H1 (cell line): ENCODE results near the gene MRPL33. TPM values are rescaled to one million over a fixed set of nuclear protein-coding genes. Genes with fewer than 3 reads are reported as not detected.

Experiments
- CTCF ChIA-PET: fragments of 300-600 bp; sonication (Branson Sonifier 250); formaldehyde crosslinking; loops from one replicate; lab custom pipeline; 2021; ENCODE audit not compliant: partially characterized antibody; lab: Charles Lee
- POLR2A ChIA-PET: fragments of 300-600 bp; sonication (Branson Sonifier 250); formaldehyde crosslinking; loops from one replicate; lab custom pipeline; 2021; ENCODE audit warnings: inconsistent platforms; ENCODE audit not compliant: partially characterized antibody; lab: Charles Lee
- DNase-seq, 2 experiments: peaks; one replicate each; pipeline versions ENCODE4 v3.0.0 to v3.0.0-alpha.2; 2010 to 2022; ENCODE audit warnings: low spot score in 2 of 2, low read depth in 1 of 2, mixed read lengths in 1 of 2
- FAIRE-seq: peaks from 2 replicates; lab custom pipeline; 2011; peaks lifted over from hg19 to GRCh38; lab: Jason Lieb, UNC
- H2AFZ ChIP-seq: 2 replicates; pipeline ENCODE4 v1.8.1; 2012; ENCODE audit warnings: low read length, inconsistent platforms
- H2AK5ac ChIP-seq: 2 replicates; pipeline ENCODE4 v1.6.1; 2013; ENCODE audit warnings: low read depth, low read length
- H2BK120ac ChIP-seq: replicated peaks from 2 replicates; pipeline ENCODE3; 2013; ENCODE audit warnings: low read depth, low read length, inconsistent platforms
- H2BK12ac ChIP-seq: 2 replicates; pipeline ENCODE4 v1.6.1; 2013; ENCODE audit warnings: low read depth, low read length
- H2BK15ac ChIP-seq: 2 replicates; pipeline ENCODE4 v1.6.1; 2013; ENCODE audit warnings: low read length
- H2BK20ac ChIP-seq: 2 replicates; pipeline ENCODE4 v1.6.1; 2013; ENCODE audit warnings: low read length
- H2BK5ac ChIP-seq: 2 replicates; pipeline ENCODE4 v1.6.1; 2013; ENCODE audit warnings: low read depth, low read length
- H3K14ac ChIP-seq: 2 replicates; pipeline ENCODE4 v1.6.1; 2013; ENCODE audit warnings: inconsistent platforms; ENCODE audit not compliant: insufficient read length
- H3K18ac ChIP-seq: 2 replicates; pipeline ENCODE4 v1.6.1; 2013; ENCODE audit warnings: low read length; ENCODE audit errors: extremely low read depth
- H3K23ac ChIP-seq: 2 replicates; pipeline ENCODE4 v1.6.1; 2013; ENCODE audit warnings: inconsistent platforms; ENCODE audit not compliant: insufficient read length
- H3K23me2 ChIP-seq: 2 replicates; pipeline ENCODE4 v1.6.1; 2013; ENCODE audit warnings: low read depth, low read length
- H3K27ac ChIP-seq: 2 replicates; pipeline ENCODE4 v1.6.1; 2011; ENCODE audit warnings: low read depth, low read length, inconsistent platforms
- H3K27me3 ChIP-seq, 4 experiments: replicated peaks in 1 of 4; 1 replicate in 1 of 4; 2 replicates in 3 of 4; pipeline versions ENCODE4 v1.6.1 to v1.8.1; 2011 to 2013; ENCODE audit warnings: low read length in 3 of 4, mild to moderate bottlenecking in 3 of 4, inconsistent platforms in 2 of 4, mixed read lengths in 2 of 4, moderate library complexity in 1 of 4; ENCODE audit not compliant: control insufficient read depth in 3 of 4, insufficient read depth in 3 of 4; ENCODE audit errors: extremely low read depth in 1 of 4
- H3K36me3 ChIP-seq, 4 experiments: 2 replicates each; pipeline versions ENCODE4 v1.6.1 to v1.8.1; 2011 to 2013; ENCODE audit warnings: mild to moderate bottlenecking in 4 of 4, low read length in 3 of 4, moderate library complexity in 2 of 4, control low read depth in 1 of 4, inconsistent platforms in 1 of 4; ENCODE audit not compliant: insufficient read depth in 4 of 4, control insufficient read depth in 2 of 4
- H3K4ac ChIP-seq: replicated peaks from 2 replicates; pipeline ENCODE3; 2013; ENCODE audit warnings: low read length, low read depth, mixed read lengths, inconsistent platforms; ENCODE audit not compliant: insufficient read length
- H3K4me1 ChIP-seq, 4 experiments: replicated peaks in 1 of 4; 1 replicate in 1 of 4; 2 replicates in 3 of 4; pipeline versions ENCODE4 v1.6.1 to v1.8.1; 2011 to 2013; ENCODE audit warnings: low read length in 3 of 4, inconsistent platforms in 2 of 4, mixed read lengths in 1 of 4; ENCODE audit not compliant: insufficient read depth in 4 of 4, control insufficient read depth in 3 of 4
- H3K4me2 ChIP-seq, 2 experiments: 2 replicates each; pipeline versions ENCODE4 v1.6.1 to v1.8.1; 2011 to 2013; ENCODE audit warnings: low read depth in 2 of 2, low read length in 2 of 2, control low read depth in 1 of 2, inconsistent platforms in 1 of 2, mild to moderate bottlenecking in 1 of 2; ENCODE audit not compliant: insufficient read depth in 1 of 2
- H3K4me3 ChIP-seq, 4 experiments: fragments of 200-600, 300-600 bp in 1 of 4; sonication (generic), shearing (Covaris generic), sonication (Bioruptor Twin) in 1 of 4; 2 replicates each; pipeline versions ENCODE4 v1.5.1 to v1.8.1; 2011 to 2016; ENCODE audit warnings: low read length in 4 of 4, low read depth in 3 of 4, control low read depth in 2 of 4, inconsistent platforms in 2 of 4, mild to moderate bottlenecking in 2 of 4, mixed read lengths in 1 of 4, moderate library complexity in 1 of 4; ENCODE audit not compliant: insufficient read depth in 2 of 4; ENCODE audit errors: extremely low read depth in 1 of 4
- H3K56ac ChIP-seq: replicated peaks from 2 replicates; pipeline ENCODE3; 2013; ENCODE audit warnings: low read depth, mild to moderate bottlenecking, mixed read lengths, low read length, inconsistent platforms; ENCODE audit not compliant: insufficient read length
- H3K79me1 ChIP-seq: 2 replicates; pipeline ENCODE4 v1.6.1; 2013; ENCODE audit warnings: low read depth, low read length, control low read depth
- H3K79me2 ChIP-seq, 2 experiments: 2 replicates each; pipeline versions ENCODE4 v1.6.1 to v1.8.1; 2012 to 2013; ENCODE audit warnings: low read length in 2 of 2, mild to moderate bottlenecking in 2 of 2, inconsistent platforms in 1 of 2; ENCODE audit not compliant: insufficient read depth in 2 of 2, control insufficient read depth in 1 of 2
- H3K9ac ChIP-seq, 4 experiments: replicated peaks in 1 of 4; 1 replicate in 1 of 4; 2 replicates in 3 of 4; pipeline versions ENCODE4 v1.6.1 to v1.8.1; 2011 to 2013; ENCODE audit warnings: low read depth in 3 of 4, low read length in 3 of 4, control low read depth in 2 of 4, mild to moderate bottlenecking in 2 of 4, moderate library complexity in 2 of 4, inconsistent platforms in 1 of 4; ENCODE audit errors: extremely low read depth in 1 of 4
- H3K9me3 ChIP-seq, 2 experiments: 2 replicates each; pipeline versions ENCODE4 v1.6.1 to v1.8.1; 2012 to 2013; ENCODE audit warnings: mild to moderate bottlenecking in 2 of 2, moderate library complexity in 2 of 2, control low read depth in 1 of 2, inconsistent platforms in 1 of 2, low read depth in 1 of 2, low read length in 1 of 2, mixed read lengths in 1 of 2; ENCODE audit not compliant: insufficient read depth in 2 of 2
- H4K20me1 ChIP-seq, 2 experiments: replicated peaks in 1 of 2; 2 replicates each; pipeline versions ENCODE3 to v1.8.1; 2011 to 2013; ENCODE audit warnings: inconsistent platforms in 2 of 2, low read length in 2 of 2, mild to moderate bottlenecking in 1 of 2; ENCODE audit not compliant: insufficient read depth in 2 of 2, control insufficient read depth in 1 of 2
- H4K5ac ChIP-seq: 2 replicates; pipeline ENCODE4 v1.6.1; 2013; ENCODE audit warnings: low read length, low read depth, mixed read lengths, inconsistent platforms; ENCODE audit not compliant: insufficient read length
- H4K8ac ChIP-seq: 2 replicates; pipeline ENCODE4 v1.8.0; 2013; ENCODE audit warnings: mild to moderate bottlenecking, moderate library complexity, low read length, inconsistent platforms; ENCODE audit not compliant: insufficient read depth; ENCODE audit errors: extremely low read depth
- H4K91ac ChIP-seq: replicated peaks from 2 replicates; pipeline ENCODE3; 2013; ENCODE audit warnings: low read length, mixed read lengths, inconsistent platforms; ENCODE audit not compliant: insufficient read length
- ASH2L ChIP-seq: fragments of 200-600, 300-600 bp; sonication (generic); IDR thresholded peaks from one replicate; pipeline ENCODE4 v1.7.1; 2017; ENCODE audit warnings: low read length
- BACH1 ChIP-seq: IDR thresholded peaks from 2 replicates; pipeline ENCODE4 v1.6.1; 2012; ENCODE audit warnings: low read length, improper control_type of control experiment
- CREB1 ChIP-seq: IDR thresholded peaks from 2 replicates; pipeline ENCODE4 v1.6.1; 2012; ENCODE audit warnings: inconsistent platforms
- HDAC2 ChIP-seq, 2 experiments: fragments of 300-600 bp in 1 of 2; sonication (generic) in 1 of 2; IDR thresholded peaks; 2 replicates each; pipeline ENCODE4 v1.6.1; 2011 to 2012; ENCODE audit warnings: low read depth in 2 of 2, low read length in 2 of 2, mild to moderate bottlenecking in 2 of 2, moderate library complexity in 2 of 2, borderline replicate concordance in 1 of 2, inconsistent platforms in 1 of 2
- NANOG ChIP-seq: IDR thresholded peaks from 2 replicates; pipeline ENCODE4 v1.6.1; 2011; ENCODE audit warnings: low read length, low read depth, mild to moderate bottlenecking, inconsistent platforms; ENCODE audit not compliant: insufficient read depth, poor library complexity, severe bottlenecking
- RAD21 ChIP-seq, 2 experiments: IDR thresholded peaks in 1 of 2; conservative IDR thresholded peaks in 1 of 2; 2 replicates each; pipeline ENCODE4 v1.6.1; 2011; ENCODE audit warnings: low read depth in 2 of 2, low read length in 2 of 2, improper control_type of control experiment in 1 of 2, inconsistent platforms in 1 of 2, mild to moderate bottlenecking in 1 of 2, moderate library complexity in 1 of 2
- RXRA ChIP-seq: IDR thresholded peaks from 2 replicates; pipeline ENCODE4 v1.6.1; 2011; ENCODE audit warnings: low read depth, mild to moderate bottlenecking, low read length, moderate library complexity; ENCODE audit not compliant: insufficient read depth
- SIRT6 ChIP-seq: IDR thresholded peaks from one replicate; pipeline ENCODE4 v1.7.1; 2012; ENCODE audit warnings: low read length, inconsistent platforms
- SP1 ChIP-seq: IDR thresholded peaks from 2 replicates; pipeline ENCODE4 v1.6.1; 2011; ENCODE audit warnings: low read depth, low read length
- SP4 ChIP-seq: IDR thresholded peaks from 2 replicates; pipeline ENCODE4 v1.6.1; 2012; ENCODE audit warnings: low read length, inconsistent platforms
- WGBS, 2 experiments: shearing (Covaris generic) in 1 of 2; methylation state at CpG; one replicate each; pipeline versions ENCODE4 v1.1.6 to v1.1.7; 2013 to 2015; ENCODE audit warnings: low lambda C conversion rate in 2 of 2, mixed read lengths in 2 of 2, inconsistent platforms in 1 of 2, low coverage in 1 of 2, missing lambda C conversion rate in 1 of 2; ENCODE audit not compliant: insufficient replicate concordance in 2 of 2, insufficient coverage in 1 of 2, insufficient read length in 1 of 2; ENCODE audit errors: extremely low coverage in 1 of 2, missing lambda C conversion rate in 1 of 2; 5-methylcytosine and 5-hydroxymethylcytosine counted together
- polyA plus RNA-seq, 7 experiments: library from polyadenylated mRNA; depleted of rRNA in 3 of 7; stranded (reverse) in 5 of 7; unstranded in 2 of 7; fragments of >200 nt in 5 of 7; fragments of 200-250 nt in 2 of 7; gene quantifications; 1 replicate in 5 of 7; 2 replicates in 1 of 7; 4 replicates in 1 of 7; pipeline versions ENCODE4 v1.2.1 to v1.2.3, GENCODE V29; 2011 to 2013; ENCODE audit warnings: missing spikeins in 2 of 7, mixed read lengths in 2 of 7
- total RNA-seq: library from RNA; stranded (reverse); fragmentation: NEBNext Ultra II Directional; extraction: Animal tissue kit (Norgen Biotek cat#: 25700); gene quantifications from 2 replicates; pipeline ENCODE4 v1.2.1, GENCODE V29; 2021
- TF ChIP-seq, protein P1 (sequence below): IDR thresholded peaks from 2 replicates; pipeline ENCODE4 v1.6.1; 2012; ENCODE audit warnings: inconsistent platforms
- TF ChIP-seq, protein P2 (sequence below), 3 experiments: IDR thresholded peaks; 1 replicate in 2 of 3; 2 replicates in 1 of 3; pipeline versions ENCODE4 v1.5.1 to v1.6.1; 2011; ENCODE audit warnings: low read length in 3 of 3, mild to moderate bottlenecking in 3 of 3, inconsistent platforms in 2 of 3, low read depth in 1 of 3, moderate library complexity in 1 of 3; ENCODE audit not compliant: insufficient read depth in 1 of 3; ENCODE audit errors: control extremely low read depth in 1 of 3

MRPL33 gene
- total and polyA plus RNA-seq, 2 of the 8 experiments (the other 6 are each of a cell fraction or from before 2014, with no cell fraction given) = 24.3 to 62.9 TPM

DNA sequence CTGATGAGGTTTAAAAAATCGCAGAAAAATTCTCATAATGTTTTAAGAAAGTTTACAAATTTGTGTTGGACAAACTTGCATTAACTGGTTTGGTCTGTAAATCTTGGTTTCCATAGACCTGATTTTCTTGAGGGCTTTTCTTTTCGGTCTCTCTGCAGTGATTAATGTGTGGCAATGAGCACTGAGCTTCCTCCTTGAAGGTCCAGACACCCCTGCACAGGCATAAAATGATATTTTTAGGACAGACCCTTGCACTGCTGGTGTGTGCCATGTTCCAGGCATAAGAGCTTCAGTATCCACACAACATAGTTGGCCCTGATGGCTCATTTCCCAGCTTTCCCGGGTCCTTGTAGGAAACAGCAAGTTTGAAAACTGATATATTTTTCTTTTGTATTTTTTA is 33.7 kb downstream of the MRPL33 start:
- no peak overlapping the region for H3K56ac ChIP-seq
- no peak overlapping the region for H2BK15ac ChIP-seq
- TF ChIP-seq SP4 (no peak), BACH1 (no peak), CREB1 (no peak), HDAC2 (IDR thresholded peaks at IDR 0.05; ENCODE audit: borderline replicate concordance in 1 of 2, low read depth in 2 of 2, low read length in 2 of 2) (no peak), ASH2L (no peak), SIRT6 (no peak), NANOG (no peak), SP1 (no peak), RXRA (no peak), RAD21 (IDR thresholded peaks at IDR 0.05 in 1 of 2, conservative IDR thresholded peaks at IDR 0.05 in 1 of 2; ENCODE audit: low read depth in 2 of 2, low read length in 2 of 2) (no peak)
- TF ChIP-seq, protein P1, sequence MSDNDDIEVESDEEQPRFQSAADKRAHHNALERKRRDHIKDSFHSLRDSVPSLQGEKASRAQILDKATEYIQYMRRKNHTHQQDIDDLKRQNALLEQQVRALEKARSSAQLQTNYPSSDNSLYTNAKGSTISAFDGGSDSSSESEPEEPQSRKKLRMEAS = no peak
- TF ChIP-seq, protein P2, sequence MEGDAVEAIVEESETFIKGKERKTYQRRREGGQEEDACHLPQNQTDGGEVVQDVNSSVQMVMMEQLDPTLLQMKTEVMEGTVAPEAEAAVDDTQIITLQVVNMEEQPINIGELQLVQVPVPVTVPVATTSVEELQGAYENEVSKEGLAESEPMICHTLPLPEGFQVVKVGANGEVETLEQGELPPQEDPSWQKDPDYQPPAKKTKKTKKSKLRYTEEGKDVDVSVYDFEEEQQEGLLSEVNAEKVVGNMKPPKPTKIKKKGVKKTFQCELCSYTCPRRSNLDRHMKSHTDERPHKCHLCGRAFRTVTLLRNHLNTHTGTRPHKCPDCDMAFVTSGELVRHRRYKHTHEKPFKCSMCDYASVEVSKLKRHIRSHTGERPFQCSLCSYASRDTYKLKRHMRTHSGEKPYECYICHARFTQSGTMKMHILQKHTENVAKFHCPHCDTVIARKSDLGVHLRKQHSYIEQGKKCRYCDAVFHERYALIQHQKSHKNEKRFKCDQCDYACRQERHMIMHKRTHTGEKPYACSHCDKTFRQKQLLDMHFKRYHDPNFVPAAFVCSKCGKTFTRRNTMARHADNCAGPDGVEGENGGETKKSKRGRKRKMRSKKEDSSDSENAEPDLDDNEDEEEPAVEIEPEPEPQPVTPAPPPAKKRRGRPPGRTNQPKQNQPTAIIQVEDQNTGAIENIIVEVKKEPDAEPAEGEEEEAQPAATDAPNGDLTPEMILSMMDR (IDR thresholded peaks at IDR 0.05; ENCODE audit: control extremely low read depth in 1 of 3, insufficient read depth in 1 of 3, low read depth in 1 of 3, low read length in 3 of 3) = no peak

More for the DNA sequence above, 33.7 kb downstream of the MRPL33 start:
- Histone ChIP-seq H3K23ac (no peak overlapping the region), H3K27me3 (no peaks in the 10 kb centered on the region), H3K4me1 (no peaks in the 10 kb centered on the region), H3K79me2 (no peaks in the 10 kb centered on the region), H3K36me3 (no peaks in the 10 kb centered on the region), H3K9ac (no peak overlapping the region), H4K8ac (no peak overlapping the region), H4K20me1 (peaks cover 0 to 2% of the 10 kb centered on the region in 2 experiments), H3K27ac (no peak overlapping the region), H2BK120ac (no peak overlapping the region), H3K14ac (no peak overlapping the region), H3K18ac (no peak overlapping the region), H2AK5ac (no peak overlapping the region), H2BK20ac (no peak overlapping the region), H2AFZ (no peak overlapping the region), H2BK5ac (no peak overlapping the region), H3K4me2 (no peak overlapping the region), H3K23me2 (no peaks in the 10 kb centered on the region; the same call in 1 of the 2 replicates), H4K91ac (no peak overlapping the region), H4K5ac (no peak overlapping the region), H3K9me3 (no peaks in the 10 kb centered on the region), H3K4ac (no peak overlapping the region), H2BK12ac (no peak overlapping the region), H3K79me1 (no peaks in the 10 kb centered on the region), H3K4me3 (no peak overlapping the region)
- ChIA-PET POLR2A (no interaction called here), CTCF (interaction anchor here (0.6 to 2.4 kb wide), 10 partner anchors 8 to 647 kb away, joined by 3 to 11 read pairs (median 4); no protein-coding TSS in a partner anchor)
- DNase-seq = no peak
- 87% methylated on average over 3 of the region's 3 CpGs; no CpG with 5 or more reads in 1 of the 2 experiments for WGBS, 2 experiments
- no peak for FAIRE-seq
